Measurements from ENCODE around the gene SNAPC1. TPM values are rescaled to one million over a fixed set of nuclear protein-coding genes. Genes with fewer than 3 reads are reported as not detected.
"Not testable (repeated sequence)": the region's sequence is repeated elsewhere in the genome, so short reads cannot be mapped to it uniquely, and the experiment has no call there.

SNAPC1 gene
- total RNA-seq, 1 donor from 2014 or later, result 6.4 TPM

GRCh38 chr14:61749867-61750266 is 12.4 kb upstream of the SNAPC1 start:
- no peak for DNase-seq (ENCODE audit: low spot score)

- peak; percentile 95 for DNase-seq (ENCODE audit: low spot score)
Observed at GRCh38 chr14:61750708-61751474, 11.3 kb upstream of the SNAPC1 start.

GRCh38 chr14:61751475-61751989 is 10.7 kb upstream of the SNAPC1 start:
- no peak for DNase-seq (ENCODE audit: low spot score)

- no peak for DNase-seq (ENCODE audit: low spot score)
Observed at GRCh38 chr14:61752626-61753025, 9.6 kb upstream of the SNAPC1 start.

- no peak for DNase-seq (ENCODE audit: low spot score)
Observed at GRCh38 chr14:61753631-61754030, 8.6 kb upstream of the SNAPC1 start.

- no peak for DNase-seq (ENCODE audit: low spot score)
Observed at GRCh38 chr14:61754627-61755381, 7.4 kb upstream of the SNAPC1 start.

GRCh38 chr14:61755382-61755742 is 6.9 kb upstream of the SNAPC1 start:
- DNase-seq (ENCODE audit: low spot score), result not testable (repeated sequence)

GRCh38 chr14:61756135-61756534 is 6.1 kb upstream of the SNAPC1 start:
- no peak for DNase-seq (ENCODE audit: low spot score)

- DNase-seq (ENCODE audit: low spot score), result no peak
Observed at GRCh38 chr14:61759878-61760277, 2.3 kb upstream of the SNAPC1 start.

GRCh38 chr14:61761557-61761956 is 663 bp upstream of the SNAPC1 start:
- DNase-seq (ENCODE audit: low spot score), result no peak

- no peak for DNase-seq (ENCODE audit: low spot score)
Observed at GRCh38 chr14:61764342-61765122, 2.3 kb downstream of the SNAPC1 start.

GRCh38 chr14:61765225-61765943 is 3.2 kb downstream of the SNAPC1 start:
- no peak for DNase-seq (ENCODE audit: low spot score)

- DNase-seq (ENCODE audit: low spot score), result no peak
Observed at GRCh38 chr14:61766151-61766550, 3.9 kb downstream of the SNAPC1 start.

GRCh38 chr14:61768240-61768639 is 6.0 kb downstream of the SNAPC1 start:
- DNase-seq (ENCODE audit: low spot score), result no peak

GRCh38 chr14:61769893-61770292 is 7.7 kb downstream of the SNAPC1 start:
- no peak for DNase-seq (ENCODE audit: low spot score)

- DNase-seq (ENCODE audit: low spot score), result no peak
Observed at GRCh38 chr14:61774861-61775260, 12.6 kb downstream of the SNAPC1 start.

GRCh38 chr14:61780125-61780524 is 17.9 kb downstream of the SNAPC1 start:
- no peak for DNase-seq (ENCODE audit: low spot score)

GRCh38 chr14:61797309-61797708 is 35.1 kb downstream of the SNAPC1 start:
- no peak for DNase-seq (ENCODE audit: low spot score)

- DNase-seq (ENCODE audit: low spot score), result no peak
Observed at GRCh38 chr14:61802010-61802568, 39.9 kb downstream of the SNAPC1 start.

GRCh38 chr14:61803755-61804154 is 41.5 kb downstream of the SNAPC1 start:
- DNase-seq (ENCODE audit: low spot score), result no peak

GRCh38 chr14:61805451-61805850 is 43.2 kb downstream of the SNAPC1 start:
- DNase-seq (ENCODE audit: low spot score), result no peak

All from mesenteric fat pad (tissue), 1 donor.